Measurements from ENCODE around the gene KSR2. TPM values are rescaled to one million over a fixed set of nuclear protein-coding genes. Genes with fewer than 3 reads are reported as not detected.

KSR2 gene
- total and polyA plus RNA-seq, 2 of the 4 experiments (the other 2 are of a cell fraction) = not detected

DNA sequence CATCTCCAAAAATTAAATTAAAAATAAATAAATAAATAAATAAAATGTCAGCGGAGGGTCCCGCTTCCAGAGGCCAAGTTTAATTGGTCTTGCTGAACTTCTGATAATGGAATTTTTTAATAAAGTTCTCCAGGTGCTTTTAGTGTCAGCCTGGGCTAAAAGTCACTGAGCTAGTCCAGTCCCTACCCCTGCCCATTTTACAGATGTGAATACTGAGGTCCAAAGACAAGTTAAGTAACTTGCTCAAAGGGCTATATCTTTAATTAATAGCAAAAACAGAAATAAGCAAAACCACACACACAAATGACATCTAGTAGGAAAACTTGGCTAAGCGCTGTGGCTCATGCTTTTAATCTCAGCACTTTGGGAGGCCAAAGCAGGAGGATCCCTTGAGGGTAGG lies 42.1 kb upstream of the KSR2 start:
- TF ChIP-seq MAFK (IDR thresholded peaks at IDR 0.05; ENCODE audit: low read depth, low read length) (no peak), CEBPB (IDR thresholded peaks at IDR 0.05; ENCODE audit: low read depth, low read length) (no peak), CTCF (conservative IDR thresholded peaks at IDR 0.05; ENCODE audit: low read depth, low read length) (no peak), CHD1 (IDR thresholded peaks at IDR 0.05; ENCODE audit: low read depth, low read length) (no peak), RCOR1 (IDR thresholded peaks at IDR 0.05; ENCODE audit: insufficient replicate concordance, low read length) (no peak), FOS (IDR thresholded peaks at IDR 0.05; ENCODE audit: low read depth, low read length) (no peak), RAD21 (IDR thresholded peaks at IDR 0.05; ENCODE audit: low read length) (no peak), RFX5 (IDR thresholded peaks at IDR 0.05; ENCODE audit: low read depth, low read length) (no peak), MXI1 (IDR thresholded peaks at IDR 0.05; ENCODE audit: borderline replicate concordance, low read depth, low read length) (no peak), SMC3 (IDR thresholded peaks at IDR 0.05; ENCODE audit: low read depth, low read length) (no peak), NFE2L2 (IDR thresholded peaks at IDR 0.05; ENCODE audit: low read depth, low read length) (no peak), MAZ (IDR thresholded peaks at IDR 0.05; ENCODE audit: borderline replicate concordance, low read depth, low read length) (no peak), POLR2A (IDR thresholded peaks at IDR 0.05; ENCODE audit: low read depth, low read length) (no peak), BHLHE40 (IDR thresholded peaks at IDR 0.05; ENCODE audit: low read depth, low read length) (no peak)
- TF ChIP-seq, protein P1, sequence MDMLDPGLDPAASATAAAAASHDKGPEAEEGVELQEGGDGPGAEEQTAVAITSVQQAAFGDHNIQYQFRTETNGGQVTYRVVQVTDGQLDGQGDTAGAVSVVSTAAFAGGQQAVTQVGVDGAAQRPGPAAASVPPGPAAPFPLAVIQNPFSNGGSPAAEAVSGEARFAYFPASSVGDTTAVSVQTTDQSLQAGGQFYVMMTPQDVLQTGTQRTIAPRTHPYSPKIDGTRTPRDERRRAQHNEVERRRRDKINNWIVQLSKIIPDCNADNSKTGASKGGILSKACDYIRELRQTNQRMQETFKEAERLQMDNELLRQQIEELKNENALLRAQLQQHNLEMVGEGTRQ (IDR thresholded peaks at IDR 0.05; ENCODE audit: low read depth, low read length) = no peak
- TF ChIP-seq, protein P2, sequence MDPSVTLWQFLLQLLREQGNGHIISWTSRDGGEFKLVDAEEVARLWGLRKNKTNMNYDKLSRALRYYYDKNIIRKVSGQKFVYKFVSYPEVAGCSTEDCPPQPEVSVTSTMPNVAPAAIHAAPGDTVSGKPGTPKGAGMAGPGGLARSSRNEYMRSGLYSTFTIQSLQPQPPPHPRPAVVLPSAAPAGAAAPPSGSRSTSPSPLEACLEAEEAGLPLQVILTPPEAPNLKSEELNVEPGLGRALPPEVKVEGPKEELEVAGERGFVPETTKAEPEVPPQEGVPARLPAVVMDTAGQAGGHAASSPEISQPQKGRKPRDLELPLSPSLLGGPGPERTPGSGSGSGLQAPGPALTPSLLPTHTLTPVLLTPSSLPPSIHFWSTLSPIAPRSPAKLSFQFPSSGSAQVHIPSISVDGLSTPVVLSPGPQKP (IDR thresholded peaks at IDR 0.05; ENCODE audit: borderline replicate concordance, low read depth, low read length) = no peak
- POLR2A ChIA-PET (ENCODE audit: unreplicated experiment) = no interaction called here
- Histone ChIP-seq H3K14ac (replicated peaks; ENCODE audit: low read depth, low read length) (no peak overlapping the region), H2AK9ac (replicated peaks; ENCODE audit: low read depth, low read length, poor library complexity) (no peak overlapping the region), H3K27me3 (ENCODE audit: control insufficient read depth, insufficient read depth, low read length) (no peaks in the 10 kb centered on the region), H4K8ac (ENCODE audit: low read depth in 2 of 2, low read length in 2 of 2) (no peak overlapping the region), H3K36me3 (ENCODE audit: control insufficient read depth, insufficient read depth, low read length) (no peaks in the 10 kb centered on the region), H3K18ac (ENCODE audit: low read depth, low read length) (no peak overlapping the region), H2AFZ (replicated peaks; ENCODE audit: low read length, poor library complexity) (no peak overlapping the region), H4K91ac (ENCODE audit: insufficient read depth, low read depth, low read length) (no peak overlapping the region), H3K4me2 (ENCODE audit: low read depth, low read length) (no peak overlapping the region), H3K23ac (ENCODE audit: low read depth, low read length) (no peak overlapping the region), H2AK5ac (ENCODE audit: low read depth, low read length) (no peak overlapping the region), H3K9me1 (ENCODE audit: insufficient read depth, low read length) (no peaks in the 10 kb centered on the region), H3K4me3 (ENCODE audit: insufficient read depth, low read depth, low read length) (no peak overlapping the region), H3K9me3 (ENCODE audit: control insufficient read depth, insufficient read depth, low read length) (no peaks in the 10 kb centered on the region), H3K4ac (ENCODE audit: low read depth, low read length) (no peak overlapping the region), H2BK120ac (ENCODE audit: low read depth, low read length) (no peak overlapping the region), H4K5ac (ENCODE audit: low read depth, low read length) (no peak overlapping the region), H2BK20ac (ENCODE audit: low read depth, low read length) (no peak overlapping the region), H4K20me1 (ENCODE audit: insufficient read depth, low read length) (no peaks in the 10 kb centered on the region), H2BK15ac (ENCODE audit: low read depth, low read length) (no peak overlapping the region), H3K79me1 (ENCODE audit: low read depth in 1 of 2, low read length in 2 of 2) (no peaks in the 10 kb centered on the region), H3K27ac (ENCODE audit: insufficient read depth, low read length) (no peak overlapping the region), H3K4me1 (ENCODE audit: control insufficient read depth, insufficient read depth, low read length) (no peaks in the 10 kb centered on the region), H2BK5ac (ENCODE audit: low read depth, low read length, poor library complexity, severe bottlenecking) (no peak overlapping the region), H3K56ac (ENCODE audit: extremely low read depth, insufficient read depth, low read length) (no peak overlapping the region), H3K9ac (ENCODE audit: low read depth, low read length) (no peak overlapping the region)
- BruUV-seq (replicated peaks) = no TSS peak
- in situ Hi-C loops (cut with MboI; ENCODE audit: low sequenced_read_pairs) (loop anchor here (10.0 kb wide), 1 partner anchor 136 kb away; no protein-coding TSS in a partner anchor), dilution Hi-C loops (cut with HindIII; ENCODE audit: low sequenced_read_pairs, unreplicated experiment) (no loop called here), intact Hi-C loops (cut with micrococcal nuclease) (no loop called here)
- ATAC-seq (ENCODE audit: low read depth) = no peak
- CTCF ChIA-PET = no interaction called here
- WGBS, 2 experiments (ENCODE audit: extremely low coverage in 2 of 2, insufficient read length in 1 of 2) = no CpG with 5 or more reads among the region's 3 CpGs
- no peak for DNase-seq

Data from IMR-90 (cell line).